Panc1 (cell line): ENCODE results near the gene PDE6B. TPM values are rescaled to one million over a fixed set of nuclear protein-coding genes. Genes with fewer than 3 reads are reported as not detected.

Source experiments
- ATAC-seq: fragments of 200-7000 bp; cut with Tn5 transposase; 2 replicates; pipeline ENCODE4 v1.9.1; 2020; ENCODE audit warnings: mild to moderate bottlenecking, moderate library complexity
- BruUV-seq: library from RNA; stranded (reverse); fragments of 400-500 nt; replicated peaks from 2 replicates; lab custom pipeline; 2021; lab: Mats Ljungman, UMichigan
- CTCF ChIA-PET: fragments of 300-600 bp; sonication (Branson Sonifier 250); formaldehyde crosslinking; loops from one replicate; lab custom pipeline; 2022; ENCODE audit warnings: antibody characterized with exemption; lab: Charles Lee
- POLR2A ChIA-PET: fragments of 300-600 bp; sonication (Branson Sonifier 250); formaldehyde crosslinking; loops from one replicate; lab custom pipeline; 2022; ENCODE audit warnings: antibody characterized with exemption; lab: Charles Lee
- DNase-seq: peaks from one replicate; pipeline ENCODE4 v3.0.0-alpha.2; 2010; ENCODE audit warnings: low read depth, low spot score
- H3K27ac ChIP-seq: 2 replicates; pipeline ENCODE4 v1.5.1; 2011; ENCODE audit warnings: mild to moderate bottlenecking, low read length, inconsistent platforms
- H3K27me3 ChIP-seq: fragments of 200-500 bp; sonication (Bioruptor generic); 2 replicates; pipeline ENCODE4 v1.6.0; 2014; ENCODE audit warnings: low read length, inconsistent platforms; ENCODE audit not compliant: control insufficient read depth, insufficient read depth
- H3K36me3 ChIP-seq: fragments of 200-500 bp; sonication (Bioruptor generic); 2 replicates; pipeline ENCODE4 v1.5.1; 2014; ENCODE audit warnings: inconsistent platforms, mild to moderate bottlenecking, low read length, moderate library complexity; ENCODE audit not compliant: control insufficient read depth, insufficient read depth
- H3K4me1 ChIP-seq: 2 replicates; pipeline ENCODE4 v1.5.1; 2011; ENCODE audit warnings: inconsistent platforms, mild to moderate bottlenecking, low read length, moderate library complexity; ENCODE audit not compliant: control insufficient read depth, insufficient read depth
- H3K4me3 ChIP-seq, 2 experiments: 2 replicates each; pipeline ENCODE4 v1.5.1; 2011 to 2012; ENCODE audit warnings: low read depth in 2 of 2, low read length in 2 of 2, mild to moderate bottlenecking in 2 of 2, inconsistent platforms in 1 of 2, moderate library complexity in 1 of 2
- H3K9me3 ChIP-seq: fragments of 200-500 bp; sonication (Bioruptor generic); 2 replicates; pipeline ENCODE4 v1.5.1; 2014; ENCODE audit warnings: low read depth, mild to moderate bottlenecking, inconsistent platforms, low read length, moderate library complexity; ENCODE audit not compliant: control insufficient read depth, insufficient read depth
- POLR2AphosphoS5 ChIP-seq: IDR thresholded peaks from 2 replicates; pipeline ENCODE4 v1.6.1; 2012; ENCODE audit warnings: mild to moderate bottlenecking, low read depth, low read length, moderate library complexity
- SIN3A ChIP-seq: IDR thresholded peaks from 2 replicates; pipeline ENCODE4 v1.6.1; 2012; ENCODE audit warnings: low read depth, mild to moderate bottlenecking, low read length, moderate library complexity, borderline replicate concordance; ENCODE audit not compliant: insufficient read depth
- TCF7L2 ChIP-seq: IDR thresholded peaks from 2 replicates; pipeline ENCODE4 v1.6.1; 2011; ENCODE audit warnings: mild to moderate bottlenecking, low read depth, low read length, inconsistent platforms
- in situ Hi-C: cut with HindIII; loops from 2 replicates; pipeline ENCODE4 v1.10.0; 2016; ENCODE audit warnings: low sequenced_read_pairs, low pct_unique_long_range_greater_than_20kb
- intact Hi-C: fragments of 100-400 bp; cut with micrococcal nuclease; formaldehyde crosslinking; loops from one replicate; pipeline ENCODE4 v1.10.0; 2022; ENCODE audit not compliant: unreplicated experiment
- total RNA-seq: library from RNA; stranded (reverse); gene quantifications from one replicate; pipeline ENCODE4 v1.2.1, GENCODE V29; 2021; ENCODE audit not compliant: unreplicated experiment
- TF ChIP-seq, protein P1 (sequence below), 2 experiments: IDR thresholded peaks; 2 replicates each; pipeline ENCODE4 v1.6.1; 2011 to 2012; ENCODE audit warnings: low read depth in 2 of 2, control low read depth in 1 of 2, low read length in 1 of 2, mild to moderate bottlenecking in 1 of 2, moderate library complexity in 1 of 2; ENCODE audit not compliant: insufficient read depth in 1 of 2
- TF ChIP-seq, protein P2 (sequence below): fragments of 450-650 bp; IDR thresholded peaks from 2 replicates; pipeline ENCODE4 v1.5.1; 2017; ENCODE audit warnings: mild to moderate bottlenecking

Gene PDE6B
- total RNA-seq, 1 experiment from 2014 or later, result 6.5 TPM

DNA sequence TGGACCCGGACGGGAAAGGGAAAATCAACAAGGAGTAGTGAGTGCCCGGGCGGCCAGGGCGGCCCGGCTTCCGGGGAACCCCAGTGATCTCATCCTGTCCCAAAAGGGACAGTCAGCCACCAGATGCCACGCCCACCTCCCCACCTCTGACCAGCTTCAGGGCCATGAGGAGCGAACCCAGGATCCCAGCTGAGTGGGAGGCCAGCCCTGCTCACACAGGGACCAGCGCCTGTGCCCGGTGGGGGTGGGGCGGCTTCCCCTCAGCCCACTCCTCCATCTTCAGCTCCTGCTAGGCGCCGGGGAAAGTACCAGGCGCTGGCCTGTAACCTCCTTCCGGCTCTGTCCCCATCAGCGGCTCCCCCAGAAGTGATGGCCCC is 55.2 kb downstream of the PDE6B start:
- no peak for DNase-seq
- TF ChIP-seq, protein P1, sequence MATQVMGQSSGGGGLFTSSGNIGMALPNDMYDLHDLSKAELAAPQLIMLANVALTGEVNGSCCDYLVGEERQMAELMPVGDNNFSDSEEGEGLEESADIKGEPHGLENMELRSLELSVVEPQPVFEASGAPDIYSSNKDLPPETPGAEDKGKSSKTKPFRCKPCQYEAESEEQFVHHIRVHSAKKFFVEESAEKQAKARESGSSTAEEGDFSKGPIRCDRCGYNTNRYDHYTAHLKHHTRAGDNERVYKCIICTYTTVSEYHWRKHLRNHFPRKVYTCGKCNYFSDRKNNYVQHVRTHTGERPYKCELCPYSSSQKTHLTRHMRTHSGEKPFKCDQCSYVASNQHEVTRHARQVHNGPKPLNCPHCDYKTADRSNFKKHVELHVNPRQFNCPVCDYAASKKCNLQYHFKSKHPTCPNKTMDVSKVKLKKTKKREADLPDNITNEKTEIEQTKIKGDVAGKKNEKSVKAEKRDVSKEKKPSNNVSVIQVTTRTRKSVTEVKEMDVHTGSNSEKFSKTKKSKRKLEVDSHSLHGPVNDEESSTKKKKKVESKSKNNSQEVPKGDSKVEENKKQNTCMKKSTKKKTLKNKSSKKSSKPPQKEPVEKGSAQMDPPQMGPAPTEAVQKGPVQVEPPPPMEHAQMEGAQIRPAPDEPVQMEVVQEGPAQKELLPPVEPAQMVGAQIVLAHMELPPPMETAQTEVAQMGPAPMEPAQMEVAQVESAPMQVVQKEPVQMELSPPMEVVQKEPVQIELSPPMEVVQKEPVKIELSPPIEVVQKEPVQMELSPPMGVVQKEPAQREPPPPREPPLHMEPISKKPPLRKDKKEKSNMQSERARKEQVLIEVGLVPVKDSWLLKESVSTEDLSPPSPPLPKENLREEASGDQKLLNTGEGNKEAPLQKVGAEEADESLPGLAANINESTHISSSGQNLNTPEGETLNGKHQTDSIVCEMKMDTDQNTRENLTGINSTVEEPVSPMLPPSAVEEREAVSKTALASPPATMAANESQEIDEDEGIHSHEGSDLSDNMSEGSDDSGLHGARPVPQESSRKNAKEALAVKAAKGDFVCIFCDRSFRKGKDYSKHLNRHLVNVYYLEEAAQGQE (IDR thresholded peaks at IDR 0.05; ENCODE audit: insufficient read depth in 1 of 2, low read depth in 2 of 2, low read length in 1 of 2), result no peak
- TF ChIP-seq, protein P2, sequence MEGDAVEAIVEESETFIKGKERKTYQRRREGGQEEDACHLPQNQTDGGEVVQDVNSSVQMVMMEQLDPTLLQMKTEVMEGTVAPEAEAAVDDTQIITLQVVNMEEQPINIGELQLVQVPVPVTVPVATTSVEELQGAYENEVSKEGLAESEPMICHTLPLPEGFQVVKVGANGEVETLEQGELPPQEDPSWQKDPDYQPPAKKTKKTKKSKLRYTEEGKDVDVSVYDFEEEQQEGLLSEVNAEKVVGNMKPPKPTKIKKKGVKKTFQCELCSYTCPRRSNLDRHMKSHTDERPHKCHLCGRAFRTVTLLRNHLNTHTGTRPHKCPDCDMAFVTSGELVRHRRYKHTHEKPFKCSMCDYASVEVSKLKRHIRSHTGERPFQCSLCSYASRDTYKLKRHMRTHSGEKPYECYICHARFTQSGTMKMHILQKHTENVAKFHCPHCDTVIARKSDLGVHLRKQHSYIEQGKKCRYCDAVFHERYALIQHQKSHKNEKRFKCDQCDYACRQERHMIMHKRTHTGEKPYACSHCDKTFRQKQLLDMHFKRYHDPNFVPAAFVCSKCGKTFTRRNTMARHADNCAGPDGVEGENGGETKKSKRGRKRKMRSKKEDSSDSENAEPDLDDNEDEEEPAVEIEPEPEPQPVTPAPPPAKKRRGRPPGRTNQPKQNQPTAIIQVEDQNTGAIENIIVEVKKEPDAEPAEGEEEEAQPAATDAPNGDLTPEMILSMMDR, result no peak
- TF ChIP-seq POLR2AphosphoS5 (no peak), SIN3A (no peak), TCF7L2 (no peak)
- ChIA-PET CTCF (no interaction called here), POLR2A (no interaction called here)
- peak overlapping the region; percentile 44 for H3K27ac ChIP-seq
- no peaks in the 10 kb centered on the region for H3K27me3 ChIP-seq
- no TSS peak for BruUV-seq
- H3K4me3 ChIP-seq, result peak overlapping the region; percentile 46 to 59
- H3K9me3 ChIP-seq, result no peaks in the 10 kb centered on the region
- peak; percentile 5; the same call in 1 of the 2 replicates for ATAC-seq
- in situ Hi-C loops, result no loop called here
- intact Hi-C loops, result no loop called here
- peaks cover 12% of the 10 kb centered on the region for H3K4me1 ChIP-seq
- no peaks in the 10 kb centered on the region for H3K36me3 ChIP-seq

DNA sequence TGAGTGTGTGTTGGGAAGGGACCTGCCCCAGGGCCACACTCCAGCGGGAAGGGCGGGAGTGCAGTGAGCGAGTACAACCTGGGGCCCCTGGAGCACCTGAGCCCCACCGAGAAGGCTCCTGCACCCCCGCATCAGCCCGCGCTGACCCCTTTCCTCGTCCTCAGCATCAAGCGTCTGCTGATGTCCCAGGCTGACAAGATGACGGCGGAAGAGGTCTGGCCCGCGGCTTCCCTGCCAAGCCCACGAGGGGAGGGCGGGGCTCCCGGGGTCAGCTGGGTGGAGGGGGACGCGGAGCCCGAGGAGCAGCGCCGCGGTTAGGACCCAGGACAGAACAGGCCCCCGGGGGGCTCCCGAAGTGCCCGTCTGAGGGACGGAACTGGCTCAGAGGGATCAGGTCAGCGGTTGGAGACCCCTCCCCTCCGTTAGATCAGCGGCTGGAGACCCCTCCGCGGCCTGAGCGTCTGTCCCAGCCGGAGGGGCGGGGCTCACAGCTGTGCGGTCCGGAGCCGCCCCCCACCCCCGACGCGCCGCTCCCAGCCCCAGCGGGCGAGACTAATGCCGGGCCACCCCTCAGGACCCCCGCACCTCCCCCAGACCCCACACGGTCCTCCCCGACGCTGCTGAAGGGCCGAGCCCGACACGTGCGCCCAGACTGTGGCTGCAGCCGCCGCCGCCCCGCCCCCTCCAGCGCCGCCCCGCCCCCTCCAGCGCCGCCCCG is 55.7 kb downstream of the PDE6B start:
- CTCF ChIA-PET, result no interaction called here
- Histone ChIP-seq H3K36me3 (no peaks in the 10 kb centered on the region), H3K4me1 (peaks cover 10% of the 10 kb centered on the region), H3K9me3 (no peaks in the 10 kb centered on the region), H3K27ac (peak overlapping the region; percentile 44; the same call in 1 of the 2 replicates), H3K27me3 (no peaks in the 10 kb centered on the region), H3K4me3 (peak overlapping the region; percentile 46 to 59)
- in situ Hi-C loops, result no loop called here
- ATAC-seq (peak; percentile 66), DNase-seq (no peak)
- POLR2A ChIA-PET, result no interaction called here
- TF ChIP-seq POLR2AphosphoS5, result no peak
- TF ChIP-seq, protein P1 (IDR thresholded peaks at IDR 0.05; ENCODE audit: insufficient read depth in 1 of 2, low read depth in 2 of 2, low read length in 1 of 2), result no peak
- no peak for TF ChIP-seq SIN3A
- TF ChIP-seq, protein P2, result no peak
- TF ChIP-seq TCF7L2, result no peak
- BruUV-seq, result no TSS peak
- intact Hi-C loops, result no loop called here
